Bronchial epithelial cell (primary cell): ENCODE measurements around the gene CAMTA1. TPM values are rescaled to one million over a fixed set of nuclear protein-coding genes. Genes with fewer than 3 reads are reported as not detected.

Source experiments
- DNase-seq: peaks from one replicate; pipeline ENCODE4 v3.0.0-alpha.2; 2010; ENCODE audit warnings: low read depth
- FAIRE-seq: peaks from 2 replicates; lab custom pipeline; 2011; peaks lifted over from hg19 to GRCh38; lab: Jason Lieb, UNC
- H3K27me3 ChIP-seq: 2 replicates; pipeline ENCODE4 v1.5.1; 2011; ENCODE audit warnings: low read length; ENCODE audit not compliant: control insufficient read depth, insufficient read depth
- H3K36me3 ChIP-seq: 2 replicates; pipeline ENCODE4 v1.5.1; 2011; ENCODE audit warnings: low read length; ENCODE audit not compliant: control insufficient read depth, insufficient read depth
- H3K4me3 ChIP-seq: 2 replicates; pipeline ENCODE4 v1.5.1; 2011; ENCODE audit warnings: mild to moderate bottlenecking, low read depth, low read length, control low read depth
- total RNA-seq: library from RNA; depleted of rRNA; stranded (reverse); fragments of >200 nt; gene quantifications from 2 replicates; pipeline ENCODE4 v1.2.1, GENCODE V29; 2014
- TF ChIP-seq, protein P1 (sequence below): IDR thresholded peaks from 2 replicates; pipeline ENCODE4 v1.5.1; 2011; ENCODE audit warnings: mild to moderate bottlenecking, moderate library complexity, low read length, control low read depth, inconsistent platforms; ENCODE audit not compliant: insufficient read depth, severe bottlenecking

The CAMTA1 gene
- total RNA-seq, 1 donor from 2014 or later: 68.2 TPM

DNA sequence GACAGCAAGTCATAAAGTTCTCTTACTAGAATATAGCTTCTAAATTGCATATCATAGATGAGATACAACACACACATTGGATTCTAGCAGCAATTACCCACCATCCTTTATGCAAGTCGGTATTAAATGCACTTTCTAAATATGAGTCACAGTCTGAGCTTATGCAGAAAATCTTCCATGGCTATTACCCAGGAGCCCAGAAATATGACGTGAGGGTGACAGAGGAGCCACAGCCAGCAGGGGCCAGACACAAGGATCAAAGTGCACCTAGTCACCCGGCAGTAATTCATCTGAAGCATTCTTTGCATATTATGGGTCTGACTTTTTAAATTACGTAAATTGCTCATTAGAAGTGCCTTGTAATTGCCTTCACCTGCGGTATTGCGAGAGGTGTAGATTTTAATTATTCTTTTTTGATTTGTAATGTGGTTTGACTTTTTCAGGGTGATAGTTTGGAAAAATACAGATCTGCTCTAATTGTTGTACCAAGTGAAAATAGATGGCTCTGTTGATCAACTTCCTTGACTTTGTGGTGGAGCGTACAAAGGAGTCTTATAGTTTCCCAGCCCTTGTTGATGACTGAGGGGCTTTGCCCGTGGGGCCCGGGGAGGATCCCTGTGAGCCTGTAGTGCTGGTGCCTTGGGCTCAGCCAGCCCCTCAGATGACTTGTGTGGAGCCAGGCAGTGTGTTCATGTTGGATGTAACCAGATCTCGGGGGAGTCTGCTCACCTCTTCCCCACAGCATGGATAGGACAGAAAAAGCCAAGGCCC lies 515.8 kb downstream of the CAMTA1 start:
- TF ChIP-seq, protein P1, sequence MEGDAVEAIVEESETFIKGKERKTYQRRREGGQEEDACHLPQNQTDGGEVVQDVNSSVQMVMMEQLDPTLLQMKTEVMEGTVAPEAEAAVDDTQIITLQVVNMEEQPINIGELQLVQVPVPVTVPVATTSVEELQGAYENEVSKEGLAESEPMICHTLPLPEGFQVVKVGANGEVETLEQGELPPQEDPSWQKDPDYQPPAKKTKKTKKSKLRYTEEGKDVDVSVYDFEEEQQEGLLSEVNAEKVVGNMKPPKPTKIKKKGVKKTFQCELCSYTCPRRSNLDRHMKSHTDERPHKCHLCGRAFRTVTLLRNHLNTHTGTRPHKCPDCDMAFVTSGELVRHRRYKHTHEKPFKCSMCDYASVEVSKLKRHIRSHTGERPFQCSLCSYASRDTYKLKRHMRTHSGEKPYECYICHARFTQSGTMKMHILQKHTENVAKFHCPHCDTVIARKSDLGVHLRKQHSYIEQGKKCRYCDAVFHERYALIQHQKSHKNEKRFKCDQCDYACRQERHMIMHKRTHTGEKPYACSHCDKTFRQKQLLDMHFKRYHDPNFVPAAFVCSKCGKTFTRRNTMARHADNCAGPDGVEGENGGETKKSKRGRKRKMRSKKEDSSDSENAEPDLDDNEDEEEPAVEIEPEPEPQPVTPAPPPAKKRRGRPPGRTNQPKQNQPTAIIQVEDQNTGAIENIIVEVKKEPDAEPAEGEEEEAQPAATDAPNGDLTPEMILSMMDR: no peak
- peak; percentile 67 for DNase-seq
- FAIRE-seq: no peak
- Histone ChIP-seq H3K36me3 (no peaks in the 10 kb centered on the region), H3K4me3 (no peak overlapping the region), H3K27me3 (no peaks in the 10 kb centered on the region)

DNA sequence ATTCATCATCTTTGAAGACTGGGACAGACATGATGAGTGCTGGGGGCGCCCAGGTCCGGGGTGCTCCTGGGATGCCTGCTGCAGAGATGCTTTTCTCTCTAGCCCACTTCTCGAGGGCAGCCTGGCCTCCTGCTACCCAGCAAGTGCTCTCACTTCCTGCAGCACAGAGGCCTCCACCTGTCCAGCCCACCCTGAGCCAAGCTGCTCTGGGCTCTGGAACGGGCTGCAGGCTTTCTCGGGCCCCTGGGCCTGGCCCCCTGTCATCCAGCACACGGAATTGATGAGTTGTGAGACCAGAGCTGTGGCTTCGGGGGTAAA lies 516.4 kb downstream of the CAMTA1 start:
- H3K27me3 ChIP-seq: no peaks in the 10 kb centered on the region
- TF ChIP-seq, protein P1: no peak
- DNase-seq: no peak
- no peak for FAIRE-seq
- H3K4me3 ChIP-seq: no peak overlapping the region
- H3K36me3 ChIP-seq: no peaks in the 10 kb centered on the region

DNA sequence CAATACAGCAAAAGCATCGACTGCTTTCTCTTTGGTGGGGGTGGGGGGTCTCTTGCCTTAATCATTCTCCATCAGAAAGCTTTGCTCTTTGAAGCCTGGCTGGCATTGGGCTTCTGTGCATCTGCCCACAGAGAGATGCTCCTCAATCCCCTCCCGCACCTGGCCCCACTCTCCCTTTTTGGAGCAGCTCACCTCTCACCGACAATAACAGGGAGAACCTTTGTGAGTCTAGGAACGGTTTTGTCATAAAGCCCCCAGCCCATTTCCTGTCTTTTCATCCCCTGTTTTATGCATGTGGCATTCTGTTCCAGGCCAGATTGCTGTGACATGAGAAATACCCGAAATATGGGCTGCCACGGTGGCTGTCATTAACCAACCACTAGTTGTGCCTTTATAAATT lies 516.9 kb downstream of the CAMTA1 start:
- H3K4me3 ChIP-seq: no peak overlapping the region
- no peaks in the 10 kb centered on the region for H3K27me3 ChIP-seq
- no peaks in the 10 kb centered on the region for H3K36me3 ChIP-seq
- no peak for DNase-seq
- TF ChIP-seq, protein P1: no peak
- no peak for FAIRE-seq

DNA sequence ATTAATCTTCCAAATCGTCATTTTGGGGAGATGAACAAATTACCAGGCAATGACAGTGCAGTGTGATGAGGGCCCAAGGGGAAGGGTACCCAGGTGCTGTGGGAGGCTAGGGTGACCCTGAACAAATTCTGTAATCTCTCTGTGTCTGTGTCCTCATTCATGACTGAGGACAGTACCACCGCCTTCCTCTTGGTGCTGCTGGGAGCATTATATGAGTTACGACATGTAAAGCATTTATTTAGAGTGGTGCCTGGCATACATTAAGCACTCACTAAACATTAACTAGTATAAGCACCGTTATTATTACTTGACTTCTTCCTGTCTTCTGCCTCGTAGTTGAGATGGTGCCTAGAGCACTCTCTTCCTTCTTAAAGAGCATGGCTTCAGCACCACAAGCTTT lies 517.6 kb downstream of the CAMTA1 start:
- FAIRE-seq (no peak), DNase-seq (peak; percentile 5)
- Histone ChIP-seq H3K27me3 (no peaks in the 10 kb centered on the region), H3K4me3 (no peak overlapping the region), H3K36me3 (no peaks in the 10 kb centered on the region)
- TF ChIP-seq, protein P1: no peak

DNA sequence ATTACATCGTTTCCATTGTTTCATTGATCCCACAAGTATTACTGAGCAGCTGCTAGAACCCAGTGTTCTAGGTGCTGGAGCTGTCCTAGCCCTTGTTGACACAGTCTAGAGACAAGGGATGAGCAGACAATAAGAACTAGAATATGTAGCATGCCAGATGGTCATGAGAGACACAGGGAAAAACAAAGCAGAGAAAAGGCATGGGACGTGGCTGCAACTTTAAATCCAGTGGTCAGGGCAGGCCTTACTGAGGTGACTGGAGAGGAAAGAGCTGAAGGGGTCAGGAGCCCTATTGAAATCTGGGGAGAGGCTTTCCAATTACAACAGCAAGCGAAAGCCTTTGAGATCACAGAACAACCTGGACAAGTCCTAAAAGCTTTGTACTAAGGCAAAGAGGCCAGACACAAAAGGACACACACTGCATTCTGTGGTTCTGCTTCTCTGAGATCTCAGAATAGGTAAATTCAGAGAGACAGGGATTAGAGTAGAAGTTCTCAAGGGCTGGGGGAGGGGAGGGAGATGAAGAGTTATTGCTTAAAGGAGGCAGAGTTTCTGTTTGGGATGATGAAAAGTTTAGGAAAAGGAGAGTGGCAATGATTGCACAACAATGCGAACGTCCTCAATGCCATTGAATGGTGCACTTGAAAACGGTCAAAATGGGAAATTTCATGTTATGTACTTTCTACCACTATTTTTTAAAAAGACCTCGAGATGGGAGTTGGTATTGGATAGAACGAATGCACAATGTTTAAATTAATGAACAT lies 518.5 kb downstream of the CAMTA1 start:
- DNase-seq: no peak
- no peak overlapping the region for H3K4me3 ChIP-seq
- H3K27me3 ChIP-seq: no peaks in the 10 kb centered on the region
- TF ChIP-seq, protein P1: no peak
- no peaks in the 10 kb centered on the region for H3K36me3 ChIP-seq
- FAIRE-seq: no peak
